CD14-positive monocyte (primary cell): ENCODE data around the gene SEC61G. TPM values are rescaled to one million over a fixed set of nuclear protein-coding genes. Genes with fewer than 3 reads are reported as not detected.

Source experiments
- DNase-seq, 3 donors: peaks; one replicate each; pipeline ENCODE4 v3.0.0-alpha.2; 2011 to 2022
- H2AFZ ChIP-seq: 2 replicates; pipeline ENCODE4 v1.6.0; 2012; ENCODE audit warnings: mild to moderate bottlenecking, low read depth, low read length, inconsistent platforms; ENCODE audit not compliant: insufficient read depth, poor library complexity, severe bottlenecking
- H3K27ac ChIP-seq, 2 donors: 1 replicate in 1 of 2; 2 replicates in 1 of 2; pipeline ENCODE4 v1.5.1; 2012 to 2013; ENCODE audit warnings: low read length in 2 of 2, control low read depth in 1 of 2, inconsistent platforms in 1 of 2, low read depth in 1 of 2, mild to moderate bottlenecking in 1 of 2
- H3K27me3 ChIP-seq, 2 donors: one replicate each; pipeline versions ENCODE4 v1.6.0 to v1.6.1; 2011 to 2013; ENCODE audit warnings: low read length in 2 of 2; ENCODE audit not compliant: control insufficient read depth in 2 of 2, insufficient read depth in 2 of 2
- H3K36me3 ChIP-seq, 2 donors: replicated peaks in 1 of 2; 1 replicate in 1 of 2; 2 replicates in 1 of 2; pipeline versions ENCODE4 v1.5.1 to v1.6.1; 2012 to 2013; ENCODE audit warnings: low read length in 2 of 2, control low read depth in 1 of 2, inconsistent platforms in 1 of 2, mild to moderate bottlenecking in 1 of 2; ENCODE audit not compliant: insufficient read depth in 2 of 2, control insufficient read depth in 1 of 2
- H3K4me1 ChIP-seq, 2 donors: 1 replicate in 1 of 2; 2 replicates in 1 of 2; pipeline versions ENCODE4 v1.5.1 to v1.6.1; 2012 to 2013; ENCODE audit warnings: low read length in 2 of 2, control low read depth in 1 of 2, inconsistent platforms in 1 of 2, mild to moderate bottlenecking in 1 of 2, moderate library complexity in 1 of 2; ENCODE audit not compliant: insufficient read depth in 2 of 2, control insufficient read depth in 1 of 2
- H3K4me2 ChIP-seq: replicated peaks from 2 replicates; pipeline ENCODE3; 2012; ENCODE audit warnings: low read length, moderate library complexity, mild to moderate bottlenecking; ENCODE audit not compliant: poor library complexity, severe bottlenecking; ENCODE audit errors: extremely low read depth
- H3K4me3 ChIP-seq, 3 experiments: fragments of 200-600 bp in 1 of 3; sonication (generic) in 1 of 3; replicated peaks in 1 of 3; 1 replicate in 2 of 3; 2 replicates in 1 of 3; pipeline ENCODE4 v1.5.1; 2011 to 2013; ENCODE audit warnings: low read length in 3 of 3, mild to moderate bottlenecking in 3 of 3, control low read depth in 2 of 3, low read depth in 2 of 3, inconsistent platforms in 1 of 3, moderate library complexity in 1 of 3
- H3K79me2 ChIP-seq: 2 replicates; pipeline ENCODE4 v1.6.0; 2012; ENCODE audit warnings: mild to moderate bottlenecking, control low read depth, inconsistent platforms, low read length, moderate library complexity; ENCODE audit not compliant: insufficient read depth
- H3K9ac ChIP-seq: 2 replicates; pipeline ENCODE4 v1.6.0; 2017; ENCODE audit warnings: low read length, mild to moderate bottlenecking; ENCODE audit not compliant: insufficient read depth, poor library complexity, severe bottlenecking
- H3K9me3 ChIP-seq, 2 donors: replicated peaks in 1 of 2; 1 replicate in 1 of 2; 2 replicates in 1 of 2; pipeline versions ENCODE4 v1.5.1 to v1.6.1; 2012 to 2013; ENCODE audit warnings: low read length in 2 of 2, control low read depth in 1 of 2; ENCODE audit not compliant: control insufficient read depth in 1 of 2, insufficient read depth in 1 of 2
- H4K20me1 ChIP-seq: 2 replicates; pipeline ENCODE4 v1.6.0; 2012; ENCODE audit warnings: mild to moderate bottlenecking, low read length, control low read depth, moderate library complexity; ENCODE audit not compliant: insufficient read depth
- H3K27ac Mint-ChIP-seq, 7 donors: one replicate each; pipeline ENCODE4 v1.8.0; 2020; ENCODE audit warnings: mild to moderate bottlenecking in 7 of 7, mixed read lengths in 7 of 7, moderate library complexity in 6 of 7, inconsistent platforms in 2 of 7
- H3K27me3 Mint-ChIP-seq, 3 donors: one replicate each; pipeline ENCODE4 v1.8.0; 2021 to 2022; ENCODE audit warnings: low read depth in 3 of 3, mild to moderate bottlenecking in 3 of 3, mixed read lengths in 3 of 3, moderate library complexity in 3 of 3, inconsistent platforms in 1 of 3
- H3K36me3 Mint-ChIP-seq, 2 donors: one replicate each; pipeline ENCODE4 v1.8.0; 2020; ENCODE audit warnings: mixed read lengths in 2 of 2, inconsistent platforms in 1 of 2, mild to moderate bottlenecking in 1 of 2
- H3K4me1 Mint-ChIP-seq: one replicate; pipeline ENCODE4 v1.8.0; 2020; ENCODE audit warnings: mild to moderate bottlenecking, mixed read lengths
- H3K4me3 Mint-ChIP-seq, 2 donors: one replicate each; pipeline ENCODE4 v1.8.0; 2020; ENCODE audit warnings: mild to moderate bottlenecking in 2 of 2, mixed read lengths in 2 of 2, moderate library complexity in 1 of 2
- H3K9me3 Mint-ChIP-seq, 7 donors: one replicate each; pipeline ENCODE4 v1.8.0; 2020 to 2022; ENCODE audit warnings: mixed read lengths in 7 of 7, mild to moderate bottlenecking in 6 of 7, moderate library complexity in 6 of 7, inconsistent platforms in 2 of 7
- CTCF ChIP-seq: fragments of 200-600 bp; IDR thresholded peaks from one replicate; pipeline ENCODE4 v1.8.0; 2022; ENCODE audit warnings: antibody characterized with exemption, mild to moderate bottlenecking
- WGBS: methylation state at CpG from one replicate; pipeline ENCODE4 v1.1.5; 2013; ENCODE audit warnings: missing lambda C conversion rate; ENCODE audit not compliant: insufficient coverage; 5-methylcytosine and 5-hydroxymethylcytosine counted together
- intact Hi-C, 2 donors: fragments of 100-400 bp; cut with micrococcal nuclease; formaldehyde crosslinking; loops; one replicate each; pipeline versions ENCODE4 v1.15.0 to v1.15.1; 2023
- polyA plus RNA-seq, 3 donors: library from polyadenylated mRNA; depleted of rRNA in 1 of 3; unstranded in 2 of 3; stranded (reverse) in 1 of 3; fragments of 300-500 nt in 2 of 3; fragments of >200 nt in 1 of 3; fragmentation: Illumina TruSeq in 2 of 3; gene quantifications; 1 replicate in 2 of 3; 2 replicates in 1 of 3; pipeline ENCODE4 v1.2.3, GENCODE V29; 2012 to 2021

Gene SEC61G
- polyA plus RNA-seq, 3 donors = 200 to 221 (median 213) TPM

- no peak overlapping the region for H3K27ac Mint-ChIP-seq
- H3K9me3 Mint-ChIP-seq = peaks cover 6 to 53% (median 16%) of the 10 kb centered on the region in 7 donors
- WGBS = 94% methylated on average over 2 of the region's 2 CpGs
Observed at GRCh38 chr7:54711900-54712595, 47.0 kb downstream of the SEC61G start.

GRCh38 chr7:54709283-54709682 is 49.7 kb downstream of the SEC61G start:
- no peak overlapping the region for H3K9ac ChIP-seq
- no peaks in the 10 kb centered on the region for H3K36me3 ChIP-seq
- peaks cover 10 to 13% of the 10 kb centered on the region in 2 donors for H3K9me3 ChIP-seq
- no peaks in the 10 kb centered on the region for H3K79me2 ChIP-seq
- Mint-ChIP-seq H3K27ac (no peak overlapping the region), H3K9me3 (peaks cover 2 to 53% (median 18%) of the 10 kb centered on the region in 7 donors), H3K4me3 (no peak overlapping the region), H3K27me3 (no peaks in the 10 kb centered on the region), H3K36me3 (no peaks in the 10 kb centered on the region), H3K4me1 (no peaks in the 10 kb centered on the region)
- no peak overlapping the region for H3K4me3 ChIP-seq
- intact Hi-C loops = no loop called here
- WGBS = 69% methylated on average over 1 of the region's 1 CpG
- no peaks in the 10 kb centered on the region for H3K27me3 ChIP-seq
- no peak overlapping the region for H3K4me2 ChIP-seq
- no peak for TF ChIP-seq CTCF
- H3K27ac ChIP-seq = no peak overlapping the region
- DNase-seq = no peak
- no peak overlapping the region for H2AFZ ChIP-seq
- H3K4me1 ChIP-seq = no peaks in the 10 kb centered on the region
- no peaks in the 10 kb centered on the region for H4K20me1 ChIP-seq

More at GRCh38 chr7:54711900-54712595, 47.0 kb downstream of the SEC61G start:
- no peak for TF ChIP-seq CTCF
- no peak overlapping the region for H2AFZ ChIP-seq
- H3K27ac ChIP-seq = no peak overlapping the region
- no peak overlapping the region for H3K9ac ChIP-seq
- no peaks in the 10 kb centered on the region for H3K36me3 Mint-ChIP-seq
- H3K4me3 ChIP-seq = no peak overlapping the region
- H3K4me1 ChIP-seq = no peaks in the 10 kb centered on the region
- peaks cover 10 to 21% of the 10 kb centered on the region in 2 donors for H3K9me3 ChIP-seq
- no peak overlapping the region for H3K4me3 Mint-ChIP-seq
- H3K27me3 ChIP-seq = no peaks in the 10 kb centered on the region
- H3K79me2 ChIP-seq = no peaks in the 10 kb centered on the region
- H3K4me1 Mint-ChIP-seq = no peaks in the 10 kb centered on the region
- DNase-seq = no peak
- no peak overlapping the region for H3K4me2 ChIP-seq
- no peaks in the 10 kb centered on the region for H4K20me1 ChIP-seq
- no peaks in the 10 kb centered on the region for H3K27me3 Mint-ChIP-seq
- H3K36me3 ChIP-seq = no peaks in the 10 kb centered on the region
- intact Hi-C loops = no loop called here
